Measurements from ENCODE around the gene ADGRV1. TPM values are rescaled to one million over a fixed set of nuclear protein-coding genes. Genes with fewer than 3 reads are reported as not detected.

ADGRV1 gene
- total and polyA plus RNA-seq, 7 donors, result 0.05 to 0.83 (median 0.11) TPM; not detected in 1

- intact Hi-C loops (cut with DNase I), result no loop called here
- no peak for ATAC-seq
- no peaks in the 10 kb centered on the region for H3K36me3 ChIP-seq (ENCODE audit: insufficient read depth in 1 of 2, low read depth in 1 of 2)
- no peak for TF ChIP-seq CTCF (IDR thresholded peaks at IDR 0.05)
- no peaks in the 10 kb centered on the region for H3K9me3 ChIP-seq
- H3K4me3 ChIP-seq, result no peak overlapping the region
- H3K27me3 ChIP-seq (ENCODE audit: insufficient read depth in 3 of 3, low read length in 2 of 3), result no peaks in the 10 kb centered on the region
- no peak for DNase-seq
- no peaks in the 10 kb centered on the region for H3K4me1 ChIP-seq
- WGBS, 3 donors, result 96 to 99% (median 97%) methylated on average over 2 of the region's 2 CpGs
- H3K27ac ChIP-seq, result no peak overlapping the region
Observed at GRCh38 chr5:90949469-90950358, 391.1 kb downstream of the ADGRV1 start.

- DNase-seq (no peak), ATAC-seq (no peak)
- H3K4me1 ChIP-seq, result peaks cover 11% of the 10 kb centered on the region
- no peak overlapping the region for H3K27ac ChIP-seq
- no peak overlapping the region for H3K4me3 ChIP-seq
- H3K9me3 ChIP-seq, result no peaks in the 10 kb centered on the region
- intact Hi-C loops (cut with DNase I), result no loop called here
- WGBS, 3 donors, result 76 to 92% (median 82%) methylated on average over 6 of the region's 6 CpGs
- no peaks in the 10 kb centered on the region for H3K36me3 ChIP-seq (ENCODE audit: insufficient read depth in 1 of 2, low read depth in 1 of 2)
- no peaks in the 10 kb centered on the region for H3K27me3 ChIP-seq (ENCODE audit: insufficient read depth in 3 of 3, low read length in 2 of 3)
- no peak for TF ChIP-seq CTCF (IDR thresholded peaks at IDR 0.05)
Observed at GRCh38 chr5:90955001-90955635, 396.5 kb downstream of the ADGRV1 start.

- DNase-seq (no peak), ATAC-seq (no peak)
- intact Hi-C loops (cut with DNase I), result no loop called here
- Histone ChIP-seq H3K4me3 (no peak overlapping the region), H3K36me3 (ENCODE audit: insufficient read depth in 1 of 2, low read depth in 1 of 2) (no peaks in the 10 kb centered on the region), H3K9me3 (no peaks in the 10 kb centered on the region), H3K27me3 (ENCODE audit: insufficient read depth in 3 of 3, low read length in 2 of 3) (no peaks in the 10 kb centered on the region), H3K27ac (no peak overlapping the region), H3K4me1 (peaks cover 11% of the 10 kb centered on the region)
- no peak for TF ChIP-seq CTCF (IDR thresholded peaks at IDR 0.05)
- 53 to 72% (median 69%) methylated on average over 4 of the region's 4 CpGs for WGBS, 3 donors
Observed at GRCh38 chr5:90956511-90957097, 398.0 kb downstream of the ADGRV1 start.

- TF ChIP-seq CTCF (IDR thresholded peaks at IDR 0.05), result no peak
- peaks cover 11% of the 10 kb centered on the region for H3K4me1 ChIP-seq
- H3K27ac ChIP-seq, result no peak overlapping the region
- ATAC-seq (no peak), DNase-seq (no peak)
- H3K36me3 ChIP-seq (ENCODE audit: insufficient read depth in 1 of 2, low read depth in 1 of 2), result no peaks in the 10 kb centered on the region
- no peak overlapping the region for H3K4me3 ChIP-seq
- no peaks in the 10 kb centered on the region for H3K27me3 ChIP-seq (ENCODE audit: insufficient read depth in 3 of 3, low read length in 2 of 3)
- intact Hi-C loops (cut with DNase I), result no loop called here
- H3K9me3 ChIP-seq, result no peaks in the 10 kb centered on the region
Observed at GRCh38 chr5:90957906-90958305, 399.3 kb downstream of the ADGRV1 start.
